GM21529 (cell line): ENCODE data around the gene WDR55.
"Not testable (repeated sequence)": the region's sequence is repeated elsewhere in the genome, so short reads cannot be mapped to it uniquely, and the experiment has no call there.

Source experiments
- ATAC-seq: cut with Tn5 transposase; IDR thresholded peaks from one replicate; pipeline ENCODE4 v1.9.1; 2021; ENCODE audit not compliant: unreplicated experiment

Gene WDR55

GRCh38 chr5:140647042-140647419, 17.7 kb upstream of the WDR55 start:
- ATAC-seq: peak; percentile 14

DNA sequence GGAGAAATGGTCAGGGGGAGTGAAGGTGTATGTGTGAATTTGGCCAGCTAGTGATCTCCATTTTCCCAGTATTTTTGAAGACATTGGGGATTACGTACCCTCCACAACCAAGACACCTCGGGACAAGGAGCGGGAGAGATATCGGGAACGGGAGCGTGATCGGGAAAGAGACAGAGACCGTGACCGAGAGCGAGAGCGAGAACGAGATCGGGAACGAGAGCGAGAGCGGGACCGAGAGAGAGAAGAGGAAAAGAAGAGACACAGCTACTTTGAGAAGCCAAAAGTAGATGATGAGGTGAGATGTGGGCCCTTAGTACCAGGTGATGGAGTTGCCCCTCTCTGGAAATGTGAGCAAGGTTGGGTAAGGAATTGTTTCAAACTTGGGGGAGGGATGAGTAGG, 5.8 kb upstream of the WDR55 start:
- ATAC-seq: no peak

GRCh38 chr5:140660371-140660770, 4.3 kb upstream of the WDR55 start:
- not testable (repeated sequence) for ATAC-seq

DNA sequence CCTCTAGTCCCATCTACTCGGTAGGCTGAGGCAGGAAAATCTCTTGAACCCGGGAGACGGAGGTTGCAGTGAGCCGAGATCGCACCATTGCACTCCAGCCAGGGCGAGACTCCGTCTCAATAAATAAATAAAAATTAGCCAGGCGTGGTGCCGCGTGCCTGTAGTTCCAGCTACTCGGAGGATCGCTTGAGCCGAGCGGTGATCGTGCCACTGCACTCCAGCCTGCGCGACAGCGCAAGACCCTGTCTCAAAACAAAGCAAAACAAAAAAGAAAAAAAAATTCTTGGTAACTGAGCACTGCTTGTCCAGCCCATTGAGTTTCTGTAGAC, 710 bp upstream of the WDR55 start:
- no peak for ATAC-seq

GRCh38 chr5:140671035-140671434, 6.3 kb downstream of the WDR55 start:
- not testable (repeated sequence) for ATAC-seq

DNA sequence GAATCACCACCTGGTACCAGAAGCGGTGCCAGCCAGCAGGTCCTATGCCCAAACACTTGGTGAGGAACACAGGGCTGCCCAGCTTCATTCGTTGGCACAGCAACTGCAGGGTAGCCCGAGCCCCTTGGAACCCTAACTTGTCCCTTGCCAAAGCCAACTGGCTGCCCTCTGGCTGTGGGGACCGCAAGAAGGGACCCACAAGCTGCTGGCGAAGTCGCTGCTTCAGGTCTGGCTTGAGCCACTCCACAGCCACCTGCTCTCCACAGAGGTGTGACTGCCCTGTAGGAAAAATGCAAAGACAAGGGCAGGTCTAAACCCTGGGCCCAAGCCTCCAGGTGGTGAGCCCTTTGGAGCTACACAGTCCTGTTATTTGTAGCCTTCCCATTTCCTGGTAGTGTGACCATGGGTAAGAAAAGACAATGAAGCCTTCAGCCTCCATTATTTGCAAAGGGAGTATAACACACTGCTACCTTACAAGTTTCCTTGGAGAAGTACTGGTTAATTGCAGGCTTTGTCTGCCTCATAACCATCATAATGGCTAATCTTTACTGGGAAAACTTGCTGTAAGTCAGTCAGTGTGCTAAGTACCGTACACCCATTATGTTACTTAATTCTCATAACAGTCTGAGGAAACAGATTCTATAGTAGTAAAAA, 6.9 kb downstream of the WDR55 start:
- no peak for ATAC-seq

DNA sequence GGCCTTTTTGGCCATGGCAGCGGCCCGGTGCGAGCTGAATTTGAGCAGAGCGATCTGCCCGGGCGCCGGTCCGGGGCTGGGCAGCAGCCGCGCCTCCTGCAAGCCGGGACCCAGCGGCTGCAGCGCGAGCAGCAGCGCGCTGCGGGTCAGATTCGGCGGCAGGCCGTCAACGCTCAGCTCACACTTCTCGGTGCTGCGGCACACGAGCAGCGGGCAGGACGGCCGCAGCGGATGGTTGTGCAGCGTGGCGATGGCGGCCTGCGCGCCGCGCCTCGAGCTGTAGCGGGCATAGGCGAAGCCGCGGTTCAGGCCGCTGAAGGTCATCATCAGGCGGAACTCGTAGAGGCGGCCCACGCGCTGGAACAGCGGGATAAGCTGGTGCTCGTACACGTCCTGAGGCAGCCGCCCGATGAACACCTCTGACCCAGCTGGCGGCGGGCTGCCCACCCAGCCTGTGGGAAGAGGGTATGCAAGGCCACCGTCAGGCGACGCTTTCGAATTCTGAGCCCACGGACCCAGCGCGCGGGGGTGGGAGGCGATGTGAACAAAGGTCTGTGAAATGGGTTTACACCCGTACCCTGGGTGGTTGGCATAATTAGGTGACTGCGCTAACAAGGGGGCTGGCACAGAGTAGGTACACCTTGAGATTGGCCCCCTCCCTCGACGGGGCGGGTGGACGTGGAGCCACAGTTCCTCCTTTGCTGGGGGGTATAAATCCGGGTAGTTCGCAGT, 7.9 kb downstream of the WDR55 start:
- ATAC-seq: no peak

GRCh38 chr5:140673187-140673976, 8.7 kb downstream of the WDR55 start, which contains the start of gene DND1:
DND1 (minus strand) TSS chr5:140673576; CDS start chr5:140673542, 34 bp downstream.
- ATAC-seq: no peak

- ATAC-seq: no peak
These were observed 9.5 kb downstream of the WDR55 start for GRCh38 chr5:140674211-140674610.

- no peak for ATAC-seq
These were observed 9.9 kb downstream of the WDR55 start for GRCh38 chr5:140674629-140675028.

DNA sequence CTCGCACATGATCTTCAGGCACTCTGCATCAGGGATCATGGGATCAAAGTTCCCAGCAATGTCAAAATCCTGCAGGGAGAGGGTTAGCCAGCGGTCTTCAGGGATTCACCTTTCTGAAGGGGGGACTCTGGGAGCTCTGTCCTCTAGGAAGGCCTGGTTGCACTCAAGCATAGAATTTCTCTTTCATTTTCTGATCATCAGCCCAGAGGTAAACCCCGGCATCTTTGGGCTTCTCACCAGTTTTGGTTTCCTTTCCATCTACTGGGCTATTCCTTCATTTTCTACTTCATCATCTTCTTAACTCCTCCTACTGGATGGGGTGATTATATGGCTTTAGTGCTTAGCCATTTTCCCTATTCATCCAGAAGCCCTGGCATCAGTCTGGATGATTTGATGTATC, 13.2 kb downstream of the WDR55 start:
- ATAC-seq: peak; percentile 50

GRCh38 chr5:140678993-140679392, 14.3 kb downstream of the WDR55 start:
- ATAC-seq: no peak

DNA sequence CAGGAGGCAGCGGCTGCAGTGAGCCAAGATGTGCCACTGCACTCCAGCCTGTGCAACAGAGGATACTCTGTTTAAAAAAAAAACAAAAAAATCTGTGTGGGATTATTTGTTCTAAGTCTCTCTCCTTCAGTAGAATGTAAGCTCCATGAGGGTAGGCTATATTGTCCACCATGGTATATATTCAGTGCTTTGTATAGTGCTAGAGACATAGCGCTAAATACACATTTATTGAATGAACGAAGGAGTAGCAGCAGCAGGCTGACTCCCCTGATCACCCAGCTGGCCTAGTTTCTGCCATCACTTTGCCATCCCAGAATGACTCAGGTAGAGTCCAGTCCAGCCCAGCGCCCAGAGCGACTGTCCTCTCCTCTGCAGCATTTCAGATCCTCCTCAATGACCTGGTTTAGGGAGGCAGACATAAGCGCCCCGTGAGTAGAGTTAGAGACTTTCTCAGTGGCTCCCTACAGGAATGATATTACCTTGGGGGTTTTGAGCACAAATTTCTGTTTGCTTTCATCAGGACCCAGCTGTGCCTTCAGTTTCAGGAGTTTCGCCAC, 25.8 kb downstream of the WDR55 start:
- peak; percentile 6 for ATAC-seq

DNA sequence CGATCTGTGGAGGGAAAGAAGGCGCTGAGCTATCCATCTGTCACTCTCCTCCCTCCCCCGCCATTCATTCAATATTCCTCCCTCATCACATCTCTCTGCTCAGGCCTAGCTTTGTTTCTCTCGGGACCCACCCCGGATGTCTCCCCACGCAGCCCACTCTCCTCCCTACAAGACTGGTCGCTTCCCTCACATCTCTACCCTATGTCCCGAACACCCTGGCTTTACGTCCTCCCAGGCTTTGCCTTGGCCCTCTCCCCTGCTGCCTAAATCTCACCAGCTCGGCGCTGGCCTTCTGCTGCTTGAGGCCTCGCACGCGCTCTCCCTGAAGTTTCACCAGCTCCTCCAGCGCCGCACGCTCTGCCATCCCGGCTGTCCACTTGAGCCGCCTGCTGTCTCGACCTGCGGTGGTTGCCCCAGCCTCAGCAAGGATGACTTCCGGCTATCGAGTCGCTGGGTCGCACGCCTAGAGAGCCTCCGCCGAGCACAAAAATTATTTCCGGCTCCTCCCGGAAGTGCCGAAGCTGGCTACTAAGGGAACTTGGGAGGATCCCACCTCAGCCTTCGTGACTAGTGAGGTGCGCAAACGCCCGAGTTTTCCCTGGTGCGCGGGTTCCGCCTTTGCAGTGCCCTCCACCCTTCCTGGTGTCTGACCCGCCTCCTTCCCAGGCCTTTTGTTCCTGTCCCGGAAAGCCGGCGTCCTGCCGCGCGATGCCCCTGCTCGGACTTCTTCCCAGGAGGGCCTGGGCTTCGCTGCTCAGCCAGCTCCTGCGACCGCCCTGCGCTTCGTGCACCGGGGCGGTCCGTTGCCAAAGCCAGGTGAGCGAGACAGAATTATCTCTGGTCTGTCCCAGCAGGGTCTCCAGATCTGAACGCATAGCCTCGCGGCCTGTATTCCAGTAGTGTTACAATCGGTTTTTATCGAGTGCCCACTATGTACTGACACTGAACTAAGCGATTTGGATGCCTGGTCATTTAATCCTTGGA, 26.5 kb downstream of the WDR55 start, which contains the start of the genes HARS1 and HARS2:
HARS1 (minus strand) TSS at position 430 of the 984 bp plus-strand sequence; CDS start at position 364, 66 bp downstream.
HARS2 (plus strand) TSS at position 515 of the 984 bp plus-strand sequence; CDS start at position 709, 194 bp downstream.
- peak; percentile 96 for ATAC-seq

- no peak for ATAC-seq
These were observed 29.6 kb downstream of the WDR55 start for GRCh38 chr5:140694276-140694675.

GRCh38 chr5:140696891-140697492, 32.3 kb downstream of the WDR55 start:
- no peak for ATAC-seq

GRCh38 chr5:140700177-140701144, 35.8 kb downstream of the WDR55 start, which contains the start of gene ZMAT2:
ZMAT2 (plus strand) TSS chr5:140700447; CDS start chr5:140700461, 14 bp downstream.
- ATAC-seq: peak; percentile 99

DNA sequence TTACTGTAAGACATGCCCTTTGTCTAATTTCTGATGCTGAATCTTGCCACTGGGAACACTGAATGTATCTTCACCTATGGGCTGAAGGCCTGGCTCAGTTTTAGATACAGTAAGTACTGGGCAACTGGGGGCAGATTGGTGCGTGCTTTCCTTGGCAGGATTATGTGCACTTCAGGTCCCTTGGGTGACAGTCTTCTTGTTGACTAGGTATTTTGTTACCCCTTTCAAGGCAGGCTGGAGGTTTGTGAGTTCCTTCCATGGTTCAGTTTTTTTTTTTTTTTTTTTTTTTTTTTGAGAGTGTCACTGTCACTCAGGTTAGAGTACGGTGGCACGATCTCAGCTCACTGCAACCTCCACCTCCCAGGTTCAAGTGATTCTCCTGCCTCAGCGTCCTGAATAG, 43.1 kb downstream of the WDR55 start:
- ATAC-seq: no peak
